ENCODE results near the gene CROCC2.

The CROCC2 gene

DNA sequence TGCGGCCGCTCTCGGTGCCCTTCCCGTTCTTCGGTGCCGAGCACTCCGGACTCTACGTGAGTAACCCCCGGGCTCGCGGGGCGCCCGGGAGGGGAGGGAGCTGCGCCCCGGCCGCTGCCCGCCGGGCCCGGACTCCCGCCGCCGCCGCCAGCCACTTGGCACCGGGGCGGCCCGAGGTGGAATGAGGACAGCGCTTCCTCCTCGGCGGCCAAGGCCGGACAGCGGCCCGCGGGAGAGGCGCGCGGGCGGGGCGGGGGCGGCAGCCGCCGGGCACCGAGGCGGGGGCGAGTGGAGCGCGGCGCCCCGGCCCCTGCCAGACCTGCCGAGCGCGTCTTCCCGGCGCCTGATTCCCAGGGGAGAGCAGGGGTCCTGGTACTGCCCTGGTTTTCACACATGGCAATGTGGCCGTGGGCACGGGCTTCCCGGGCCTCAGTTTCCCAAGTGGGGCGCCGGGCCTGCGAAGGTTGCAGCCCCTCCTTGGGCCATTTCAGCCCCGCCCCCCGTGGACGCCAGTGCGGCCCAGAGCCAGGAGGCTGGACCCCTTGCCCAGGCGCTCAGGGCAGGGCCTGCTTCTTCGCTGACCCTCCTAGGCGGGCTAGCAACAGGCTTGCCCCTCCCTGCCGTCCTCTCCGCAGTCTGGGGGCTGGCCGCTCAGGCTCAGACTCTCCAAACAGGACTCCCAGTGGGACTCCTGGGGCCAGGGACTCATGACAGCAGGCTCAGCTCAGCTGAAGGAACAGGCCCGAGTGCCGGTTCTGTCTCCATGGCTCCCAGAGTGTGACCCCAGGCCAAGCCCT, 93.1 kb downstream of the CROCC2 start:
- no peak for DNase-seq (ENCODE audit: low read depth, low spot score)

GRCh38 chr2:240999873-241000541, 93.9 kb downstream of the CROCC2 start:
- DNase-seq (ENCODE audit: low read depth, low spot score): no peak

DNA sequence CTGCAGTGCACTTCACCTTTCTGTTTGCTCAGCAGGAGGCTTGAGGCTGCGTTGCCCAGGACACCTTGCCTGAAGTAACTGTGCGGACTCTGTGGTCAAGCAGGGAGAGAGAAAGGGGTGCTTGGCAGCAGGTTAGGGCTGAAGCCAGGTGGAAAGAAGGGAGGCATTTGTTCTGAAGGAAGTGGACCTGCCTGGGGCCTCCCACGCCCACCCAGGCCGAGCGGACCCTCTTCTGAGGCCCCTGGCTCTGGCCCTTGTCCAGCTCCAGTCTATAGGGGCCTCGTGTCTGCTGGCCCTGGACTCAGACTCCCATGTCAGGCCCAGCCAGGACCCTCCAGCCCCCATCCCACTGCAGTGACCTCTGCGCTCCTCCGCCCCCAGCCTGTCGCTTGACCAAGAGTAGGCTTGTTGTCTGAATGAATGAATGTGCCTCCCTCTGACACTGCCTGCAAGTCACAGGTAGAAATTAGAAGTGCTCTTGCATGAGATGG, 94.7 kb downstream of the CROCC2 start:
- no peak for DNase-seq (ENCODE audit: low read depth, low spot score)

DNA sequence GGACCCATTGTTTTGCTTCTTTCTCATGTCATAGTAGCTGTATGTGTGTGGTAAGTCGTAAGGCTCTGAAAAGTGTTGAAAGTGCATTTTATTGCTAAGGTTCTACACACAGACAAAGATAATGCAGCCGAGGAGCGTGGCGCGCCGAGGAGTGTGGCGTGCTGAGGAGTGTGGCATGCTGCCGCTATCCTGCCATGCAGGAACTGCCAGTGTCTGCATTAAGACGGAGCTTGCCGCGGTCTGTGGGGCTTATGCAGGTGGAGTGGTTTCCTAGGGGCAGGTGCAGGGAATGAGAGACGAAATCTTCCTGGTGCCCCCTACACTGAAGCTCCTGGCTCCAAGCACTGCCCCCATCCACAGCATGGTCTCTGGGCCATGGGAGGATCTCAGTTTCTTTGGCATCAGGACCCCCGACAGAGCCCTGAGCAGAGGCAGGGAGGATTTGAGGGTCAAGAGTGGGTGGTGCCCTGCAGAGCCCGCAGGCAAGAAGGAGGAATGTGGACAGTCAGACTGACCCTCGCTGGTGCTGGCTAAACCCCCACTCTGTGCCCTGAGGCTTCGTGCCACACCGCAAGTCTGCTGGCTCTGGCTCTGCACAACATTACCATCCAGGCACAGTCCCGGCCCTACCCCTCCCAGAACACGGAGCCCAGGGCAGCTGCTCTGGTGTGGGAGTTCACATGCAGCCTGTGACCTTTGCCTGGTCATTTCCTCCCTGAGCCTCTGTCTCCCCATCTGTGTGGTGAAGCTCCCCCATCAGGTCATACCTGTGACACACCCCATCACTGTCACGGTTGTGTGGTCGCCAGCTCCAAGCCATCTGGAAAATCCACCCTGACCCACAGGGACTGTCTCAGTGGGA, 95.5 kb downstream of the CROCC2 start:
- DNase-seq (ENCODE audit: low read depth, low spot score): no peak

- no peak for DNase-seq (ENCODE audit: low read depth, low spot score)
These were observed 96.3 kb downstream of the CROCC2 start for GRCh38 chr2:241002275-241003046.

DNA sequence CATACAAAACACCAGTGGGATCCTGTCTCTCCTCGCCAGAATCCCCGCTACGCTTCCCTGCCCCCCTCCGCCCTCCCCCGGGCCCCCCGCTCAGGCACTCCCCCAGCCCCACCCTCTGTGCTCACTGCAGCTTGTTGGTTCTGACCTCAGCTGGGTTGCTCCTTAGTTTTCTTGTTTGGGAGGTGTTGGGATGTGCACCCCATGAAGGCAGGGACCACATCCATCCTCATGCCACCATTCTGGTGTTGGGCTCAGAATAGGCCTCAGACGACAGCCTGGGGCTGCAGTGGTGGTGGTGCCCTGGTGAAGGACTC, 96.9 kb downstream of the CROCC2 start:
- DNase-seq (ENCODE audit: low read depth, low spot score): no peak

DNA sequence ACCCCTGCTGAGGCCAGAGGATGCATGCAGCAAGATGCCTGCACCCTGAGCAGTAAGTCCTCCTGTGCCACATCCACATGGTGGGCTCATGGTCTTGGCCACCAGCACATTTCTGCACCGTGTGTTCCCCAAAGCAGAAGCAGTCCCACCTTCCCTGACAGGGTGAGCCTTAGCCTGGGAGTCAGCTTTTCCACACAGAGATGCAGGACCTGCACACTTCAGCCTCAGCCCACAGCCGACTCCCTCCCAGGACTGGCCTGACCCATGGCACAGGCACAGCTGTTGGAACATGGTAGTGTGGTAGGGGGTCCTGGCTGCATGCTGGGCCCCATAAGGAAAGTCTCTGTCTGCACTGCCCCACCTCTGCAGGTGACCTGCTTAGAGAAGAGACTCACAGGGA, 97.2 kb downstream of the CROCC2 start:
- no peak for DNase-seq (ENCODE audit: low read depth, low spot score)

DNA sequence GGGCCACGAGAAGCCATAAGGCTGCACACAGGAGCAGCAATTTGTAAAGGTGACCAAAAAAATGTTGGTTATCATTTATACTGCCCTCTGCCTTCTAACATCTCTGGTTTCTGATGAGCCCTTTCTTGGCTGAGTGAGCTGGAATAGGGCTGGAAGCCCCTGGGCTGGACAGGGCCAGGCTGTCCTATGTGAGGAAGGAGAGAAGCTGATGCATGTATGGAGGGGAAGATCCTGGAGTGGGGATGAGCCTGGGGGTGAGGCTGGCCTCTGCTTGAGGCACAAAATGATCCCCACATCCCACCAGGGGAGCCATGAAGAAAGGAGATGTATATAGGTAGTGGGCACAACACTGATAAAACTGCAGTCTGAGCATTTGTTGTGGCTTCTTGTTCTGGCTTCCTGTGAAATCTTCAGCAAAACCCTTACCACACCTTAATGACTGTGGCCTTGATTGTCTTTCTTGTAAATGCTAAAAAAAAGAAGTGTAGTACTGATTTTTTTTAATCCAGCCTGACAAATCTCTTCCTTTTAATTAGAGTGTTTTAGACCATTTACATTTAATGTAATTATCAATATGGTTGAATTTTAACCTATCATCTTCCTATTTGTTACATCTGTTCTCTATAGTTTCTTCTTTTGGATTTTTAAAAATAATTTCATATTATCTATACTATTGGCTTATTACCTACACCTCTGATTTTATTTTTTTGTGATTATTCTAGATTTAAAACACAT, 97.9 kb downstream of the CROCC2 start:
- no peak for DNase-seq (ENCODE audit: low read depth, low spot score)

DNA sequence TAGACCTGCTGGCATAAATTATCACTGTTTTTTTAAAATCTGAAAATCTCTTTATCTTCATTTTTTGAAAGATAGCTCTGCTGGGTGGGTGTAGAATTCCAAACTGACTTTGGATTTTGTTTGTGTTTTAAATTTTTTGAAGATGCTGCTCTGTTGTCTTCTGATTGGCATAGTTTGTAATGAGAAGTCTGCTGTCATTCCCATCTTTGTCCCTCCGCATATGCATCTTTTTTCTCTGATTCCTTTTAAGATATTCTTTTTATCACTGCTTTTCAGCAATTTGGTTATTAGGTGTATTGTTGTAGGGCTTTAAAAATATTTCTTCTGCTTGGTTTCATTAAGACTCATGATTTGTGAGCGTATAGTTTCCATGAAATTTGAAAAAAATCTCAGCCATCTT, 99.4 kb downstream of the CROCC2 start:
- DNase-seq (ENCODE audit: low read depth, low spot score): no peak

DNA sequence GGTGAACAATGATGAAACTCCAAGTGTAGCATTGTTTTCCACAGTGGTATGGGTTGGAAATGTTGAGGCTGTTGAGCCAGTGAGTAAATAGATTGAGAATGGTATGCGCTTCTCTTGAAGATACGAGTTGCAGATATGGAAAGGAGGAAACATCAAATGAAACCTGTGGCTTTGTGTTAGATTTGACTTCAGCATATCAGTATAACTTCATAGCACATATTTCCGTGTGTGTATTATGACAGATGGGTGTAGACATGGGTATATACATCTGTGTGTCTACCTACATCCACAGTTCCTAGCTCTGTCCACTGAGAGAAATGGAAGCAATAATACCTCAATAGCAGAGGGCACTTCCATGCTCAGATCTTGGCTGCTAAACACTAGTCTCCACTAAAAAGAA, 100.3 kb downstream of the CROCC2 start:
- no peak for DNase-seq (ENCODE audit: low read depth, low spot score)

DNA sequence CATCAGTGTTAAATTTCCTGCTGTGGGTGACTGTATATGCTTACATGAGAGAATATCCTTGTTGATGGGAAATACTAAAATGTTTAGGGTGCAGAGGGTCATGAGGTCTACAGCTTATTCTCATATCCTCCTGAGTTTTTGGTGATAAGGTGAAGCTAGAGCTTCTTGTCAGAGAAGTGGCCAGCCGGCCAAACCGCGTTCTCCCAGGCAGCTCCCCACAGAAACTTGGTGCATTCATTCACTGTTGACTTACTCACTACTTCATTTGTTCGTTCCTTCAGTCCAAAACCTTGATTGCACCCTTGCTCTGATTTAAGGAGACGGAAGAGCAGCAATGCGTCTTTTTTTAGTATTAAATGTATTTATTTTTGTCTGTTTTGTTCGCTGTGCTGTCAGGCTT, 101.0 kb downstream of the CROCC2 start:
- no peak for DNase-seq (ENCODE audit: low read depth, low spot score)

GRCh38 chr2:241007880-241008710, 102.0 kb downstream of the CROCC2 start:
- no peak for DNase-seq (ENCODE audit: low read depth, low spot score)

DNA sequence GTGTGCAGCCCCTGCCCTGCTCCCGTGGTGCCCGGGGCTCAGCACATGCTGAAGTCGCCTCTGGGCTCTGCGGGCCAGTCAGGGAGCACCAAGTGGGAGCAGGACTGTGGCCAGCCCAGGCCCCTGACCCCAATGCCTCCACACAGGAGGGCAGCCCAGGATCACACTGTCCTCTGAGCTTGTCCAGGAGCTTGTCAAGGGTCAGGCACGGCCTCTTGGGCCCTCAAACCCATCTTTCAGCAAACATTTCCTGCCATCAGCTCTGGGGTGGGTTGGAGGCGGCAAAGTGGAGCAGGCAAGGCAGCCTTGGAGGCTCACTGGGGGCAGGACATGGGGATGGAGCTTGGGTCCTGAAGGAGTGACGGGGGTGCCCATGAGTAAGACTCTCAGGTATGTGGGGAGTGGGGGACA, 102.6 kb downstream of the CROCC2 start:
- DNase-seq (ENCODE audit: low read depth, low spot score): no peak

- DNase-seq (ENCODE audit: low read depth, low spot score): no peak
These were observed 103.1 kb downstream of the CROCC2 start for GRCh38 chr2:241009191-241009590.

GRCh38 chr2:241009601-241010530, 103.7 kb downstream of the CROCC2 start:
- no peak for DNase-seq (ENCODE audit: low read depth, low spot score)

GRCh38 chr2:241010531-241011295, 104.6 kb downstream of the CROCC2 start:
- DNase-seq (ENCODE audit: low read depth, low spot score): no peak

DNA sequence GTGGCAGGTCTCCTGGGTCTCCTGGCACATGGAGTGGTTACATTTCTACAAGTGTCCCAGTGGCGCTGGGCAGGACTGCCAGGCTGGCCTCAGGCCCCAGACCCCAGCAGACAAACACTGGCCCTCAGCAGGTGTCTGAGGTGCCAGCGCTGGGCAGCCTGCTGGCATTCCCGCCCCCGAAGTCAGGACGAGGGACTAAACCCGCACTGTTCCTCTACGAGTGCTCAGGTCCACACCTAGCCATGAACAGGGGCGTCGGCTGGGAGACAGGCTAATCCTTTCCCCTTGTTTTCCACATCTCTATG, 105.1 kb downstream of the CROCC2 start:
- no peak for DNase-seq (ENCODE audit: low read depth, low spot score)

- DNase-seq (ENCODE audit: low read depth, low spot score): no peak
These were observed 105.8 kb downstream of the CROCC2 start for GRCh38 chr2:241011751-241012510.
